ENCODE results near the gene DCAF11.

- TF ChIP-seq CTCF (IDR thresholded peaks at IDR 0.05): no peak
- TF ChIP-seq POLR2A (IDR thresholded peaks at IDR 0.05): no peak
Observed at GRCh38 chr14:24074625-24075484, 39.7 kb upstream of the DCAF11 start.
